Spinal cord (tissue), 10 donors: ENCODE data around the gene BOK. TPM values are rescaled to one million over a fixed set of nuclear protein-coding genes. Genes with fewer than 3 reads are reported as not detected.

Experiments used
- DNase-seq, 6 donors: peaks; one replicate each; pipeline versions ENCODE4 v3.0.0 to v3.0.0-alpha.2; 2013 to 2015; ENCODE audit warnings: low spot score in 6 of 6, low read depth in 4 of 6
- H3K27ac ChIP-seq: one replicate; pipeline ENCODE4 v1.5.1; 2013; ENCODE audit warnings: low read depth, low read length, control low read depth
- H3K27me3 ChIP-seq: one replicate; pipeline ENCODE4 v1.6.1; 2013; ENCODE audit warnings: low read length; ENCODE audit not compliant: control insufficient read depth, insufficient read depth
- H3K36me3 ChIP-seq: one replicate; pipeline ENCODE4 v1.6.1; 2013; ENCODE audit warnings: low read length; ENCODE audit not compliant: control insufficient read depth, insufficient read depth
- H3K4me1 ChIP-seq: one replicate; pipeline ENCODE4 v1.6.1; 2013; ENCODE audit warnings: low read length; ENCODE audit not compliant: control insufficient read depth, insufficient read depth
- H3K4me3 ChIP-seq: one replicate; pipeline ENCODE4 v1.5.1; 2013; ENCODE audit warnings: low read depth, low read length, control low read depth
- H3K9me3 ChIP-seq: one replicate; pipeline ENCODE4 v1.6.1; 2013; ENCODE audit warnings: low read length; ENCODE audit not compliant: control insufficient read depth, insufficient read depth
- WGBS: methylation state at CpG from one replicate; pipeline ENCODE4 v1.1.5; 2013; ENCODE audit warnings: missing lambda C conversion rate; ENCODE audit not compliant: insufficient coverage; 5-methylcytosine and 5-hydroxymethylcytosine counted together
- long read RNA-seq, 4 donors: transcript quantifications; one replicate each; lab custom pipeline, GENCODE V29; 2026
- polyA plus RNA-seq, 2 donors: library from polyadenylated mRNA; unstranded; fragments of 120-200 nt; gene quantifications; one replicate each; pipeline ENCODE4 v1.2.1, GENCODE V29; 2013; ENCODE audit not compliant: insufficient read length in 2 of 2
- total RNA-seq, 2 donors: library from RNA; depleted of rRNA in 1 of 2; stranded (reverse); fragments of 120-200 nt in 1 of 2; fragments of >200 nt in 1 of 2; gene quantifications; one replicate each; pipeline versions ENCODE4 v1.2.3 to v1.2.4, GENCODE V29; 2013 to 2014
- donor health status: healthy.

Gene BOK, protein sequence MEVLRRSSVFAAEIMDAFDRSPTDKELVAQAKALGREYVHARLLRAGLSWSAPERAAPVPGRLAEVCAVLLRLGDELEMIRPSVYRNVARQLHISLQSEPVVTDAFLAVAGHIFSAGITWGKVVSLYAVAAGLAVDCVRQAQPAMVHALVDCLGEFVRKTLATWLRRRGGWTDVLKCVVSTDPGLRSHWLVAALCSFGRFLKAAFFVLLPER
- total RNA-seq (10 to 100 TPM; 15.5 to 26.4 TPM), polyA plus RNA-seq (10 to 100 TPM; 48.2 to 52.7 TPM)
- long read RNA-seq, donor 1, transcript BOK-201 (5 exons, 2,657 nt), result major isoform, 18 of 59 reads
- long read RNA-seq, donor 1, partial matches to known transcripts, result 19 of 59 reads
- long read RNA-seq, donor 1, other reads (novel, unspliced or antisense), result 22 of 59 reads
- long read RNA-seq, donor 2, partial matches to known transcripts, result 0 of 4 reads
- long read RNA-seq, donor 2, other reads (novel, unspliced or antisense), result 0 of 4 reads
- long read RNA-seq, donor 3, transcript BOK-201 (5 exons, 2,657 nt), result major isoform, 7 of 7 reads
- long read RNA-seq, donor 3, partial matches to known transcripts, result 0 of 7 reads
- long read RNA-seq, donor 3, other reads (novel, unspliced or antisense), result 0 of 7 reads
- long read RNA-seq, donor 4, transcript BOK-201 (5 exons, 2,657 nt), result major isoform, 6 of 19 reads
- long read RNA-seq, donor 4, partial matches to known transcripts, result 13 of 19 reads
- long read RNA-seq, donor 4, other reads (novel, unspliced or antisense), result 0 of 19 reads

DNA sequence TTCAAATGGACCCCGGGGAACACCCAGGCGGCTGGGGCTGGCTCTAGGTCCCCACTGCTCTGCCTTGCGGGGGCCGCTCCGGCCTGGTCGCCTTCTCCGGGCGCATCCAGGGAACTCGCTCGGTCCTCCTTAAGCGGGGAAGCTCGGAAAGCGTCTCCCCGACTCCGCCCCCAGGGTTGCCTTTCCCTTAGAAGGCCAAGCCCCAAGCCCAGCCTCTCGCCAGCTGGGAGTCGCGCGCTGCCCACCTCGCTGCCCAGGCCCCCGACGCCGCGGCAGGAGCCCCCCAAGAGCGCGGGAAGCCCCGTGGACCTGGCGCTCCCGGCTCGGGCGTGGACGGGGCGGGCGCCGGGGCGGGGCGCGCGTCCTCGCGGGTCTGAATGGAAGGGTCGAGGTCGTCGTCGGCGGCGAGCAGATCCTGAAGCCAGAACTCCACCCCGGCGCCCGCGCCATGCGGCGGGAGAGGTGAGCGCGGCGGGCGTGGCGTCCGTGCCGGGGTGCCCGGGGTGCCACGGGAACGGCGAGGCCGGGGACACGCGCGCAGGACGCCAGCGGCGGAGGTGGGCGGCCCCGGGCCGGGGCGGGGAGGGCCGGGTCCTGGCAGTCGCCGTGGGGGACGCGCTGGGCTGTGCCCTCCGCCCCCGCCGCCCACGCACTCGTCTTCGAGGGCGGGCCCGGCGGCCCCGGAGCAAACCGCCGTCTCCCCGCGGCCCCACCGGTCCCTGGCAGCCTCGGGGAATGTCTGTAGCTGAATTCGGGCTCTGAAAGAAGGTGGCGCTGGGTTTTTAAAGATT is at the start of gene BOK:
Gene BOK, plus strand, starts transcription at position 214 of the 791 bp plus-strand sequence. CDS start 739 bp downstream, outside the sequence.
- Histone ChIP-seq H3K4me1 (peaks cover 33% of the 10 kb centered on the region), H3K36me3 (peaks cover 33% of the 10 kb centered on the region), H3K27me3 (peaks cover 5% of the 10 kb centered on the region), H3K4me3 (peak within 1 kb of the TSS; percentile 39), H3K27ac (no peak within 1 kb of the TSS), H3K9me3 (peaks cover 4% of the 10 kb centered on the region)
- under 1% methylated on average over 98 of the region's 98 CpGs for WGBS
- DNase-seq, result peak in 2 of 6 donors; percentile 74 to 83

DNA sequence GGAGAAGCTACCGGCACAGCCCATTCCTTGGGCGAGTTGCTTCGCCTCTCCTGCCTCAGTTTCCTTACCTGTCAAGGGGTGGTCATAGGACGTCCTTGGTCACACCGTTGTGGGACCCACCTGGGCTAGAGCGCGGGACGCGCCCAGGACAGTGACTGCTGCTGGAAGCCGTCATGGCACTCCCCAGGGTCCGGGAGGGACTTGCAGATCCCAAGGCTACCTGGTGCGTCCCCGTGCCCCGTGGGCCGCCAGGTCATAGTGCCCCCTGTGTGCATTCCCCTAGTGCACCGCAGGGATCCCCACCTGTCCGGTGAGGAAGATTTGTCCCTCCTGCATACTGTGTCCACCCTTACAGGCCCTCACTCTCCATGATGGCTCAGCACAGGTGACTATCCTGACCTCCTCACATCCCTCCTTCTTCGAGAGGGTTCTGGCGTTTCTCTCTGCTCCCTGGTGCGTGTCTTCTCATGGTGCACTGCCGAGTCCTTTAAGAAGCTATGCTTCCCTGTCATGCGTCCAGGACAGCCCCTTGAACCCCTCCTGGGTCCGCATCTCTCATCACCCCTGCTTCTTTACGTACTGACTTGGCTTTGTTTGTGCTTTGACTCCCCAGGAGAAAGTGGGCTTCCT is 49.3 kb upstream of the BOK start:
- H3K27ac ChIP-seq, result peak overlapping the region; percentile 52
- WGBS, result 18% methylated on average over 24 of the region's 24 CpGs

GRCh38 chr2:241511091-241511741 is 47.3 kb upstream of the BOK start:
- no peak overlapping the region for H3K4me3 ChIP-seq
- H3K27ac ChIP-seq, result no peak overlapping the region
- DNase-seq, result no peak
- peaks cover 25% of the 10 kb centered on the region for H3K4me1 ChIP-seq
- WGBS, result 98% methylated on average over 3 of the region's 6 CpGs
- no peaks in the 10 kb centered on the region for H3K9me3 ChIP-seq
- H3K27me3 ChIP-seq, result no peaks in the 10 kb centered on the region
- H3K36me3 ChIP-seq, result peaks cover 8% of the 10 kb centered on the region

More for the DNA sequence above, 49.3 kb upstream of the BOK start:
- DNase-seq, result no peak
- Histone ChIP-seq H3K9me3 (no peaks in the 10 kb centered on the region), H3K4me1 (peaks cover 36% of the 10 kb centered on the region), H3K36me3 (peaks cover 23% of the 10 kb centered on the region), H3K27me3 (no peaks in the 10 kb centered on the region), H3K4me3 (peak overlapping the region; percentile 65)

GRCh38 chr2:241514553-241514952 is 44.0 kb upstream of the BOK start:
- Histone ChIP-seq H3K9me3 (no peaks in the 10 kb centered on the region), H3K36me3 (no peaks in the 10 kb centered on the region), H3K4me1 (peaks cover 4% of the 10 kb centered on the region), H3K27me3 (no peaks in the 10 kb centered on the region), H3K27ac (no peak overlapping the region), H3K4me3 (no peak overlapping the region)
- WGBS, result 65% methylated on average over 3 of the region's 5 CpGs
- no peak for DNase-seq

GRCh38 chr2:241514986-241515737 is 43.4 kb upstream of the BOK start:
- no peaks in the 10 kb centered on the region for H3K9me3 ChIP-seq
- WGBS, result 76% methylated on average over 2 of the region's 10 CpGs
- no peaks in the 10 kb centered on the region for H3K4me1 ChIP-seq
- H3K27me3 ChIP-seq, result peaks cover under 1% of the 10 kb centered on the region
- no peak overlapping the region for H3K27ac ChIP-seq
- H3K4me3 ChIP-seq, result no peak overlapping the region
- H3K36me3 ChIP-seq, result no peaks in the 10 kb centered on the region
- DNase-seq, result no peak

DNA sequence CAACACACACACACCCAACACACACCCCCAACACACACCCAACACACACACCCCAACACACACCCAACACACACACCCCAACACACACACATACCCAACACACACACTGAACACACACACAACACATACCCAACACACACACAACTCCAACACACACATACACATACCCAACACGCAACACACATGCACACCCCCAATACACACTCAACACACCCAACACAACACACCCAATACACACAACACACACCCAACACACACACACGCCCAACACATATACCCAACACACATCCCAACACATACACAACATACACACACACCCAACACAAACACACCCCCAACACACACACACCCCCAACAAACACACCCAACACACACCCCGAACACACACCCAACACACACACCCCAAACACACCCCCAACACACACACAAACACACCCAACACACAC is 42.0 kb upstream of the BOK start:
- Histone ChIP-seq H3K27ac (no peak overlapping the region), H3K36me3 (no peaks in the 10 kb centered on the region), H3K9me3 (no peaks in the 10 kb centered on the region), H3K4me3 (no peak overlapping the region), H3K27me3 (peaks cover 2% of the 10 kb centered on the region), H3K4me1 (no peaks in the 10 kb centered on the region)
- 100% methylated on average over 1 of the region's 3 CpGs for WGBS
- DNase-seq, result no peak

- no peak overlapping the region for H3K4me3 ChIP-seq
- H3K4me1 ChIP-seq, result no peaks in the 10 kb centered on the region
- DNase-seq, result no peak
- no peaks in the 10 kb centered on the region for H3K9me3 ChIP-seq
- 97% methylated on average over 6 of the region's 6 CpGs for WGBS
- no peaks in the 10 kb centered on the region for H3K36me3 ChIP-seq
- peaks cover 2% of the 10 kb centered on the region for H3K27me3 ChIP-seq
- no peak overlapping the region for H3K27ac ChIP-seq
Observed at GRCh38 chr2:241517297-241517696, 41.2 kb upstream of the BOK start.

- no peak overlapping the region for H3K4me3 ChIP-seq
- no peak for DNase-seq
- H3K9me3 ChIP-seq, result no peaks in the 10 kb centered on the region
- H3K4me1 ChIP-seq, result no peaks in the 10 kb centered on the region
- no peak overlapping the region for H3K27ac ChIP-seq
- WGBS, result 76% methylated on average over 2 of the region's 11 CpGs
- H3K27me3 ChIP-seq, result peaks cover 2% of the 10 kb centered on the region
- no peaks in the 10 kb centered on the region for H3K36me3 ChIP-seq
Observed at GRCh38 chr2:241519669-241520068, 38.9 kb upstream of the BOK start.
